Fibroblast of villous mesenchyme (primary cell): ENCODE data around the gene TMEM86B. TPM values are rescaled to one million over a fixed set of nuclear protein-coding genes. Genes with fewer than 3 reads are reported as not detected.

Source experiments
- DNase-seq: peaks from one replicate; pipeline ENCODE4 v3.0.0-alpha.2; 2010; ENCODE audit warnings: low read depth
- H3K4me3 ChIP-seq: 2 replicates; pipeline ENCODE4 v1.5.1; 2011; ENCODE audit warnings: low read depth, mild to moderate bottlenecking, low read length
- total RNA-seq: library from RNA; depleted of rRNA; stranded (reverse); fragments of >200 nt; gene quantifications from 2 replicates; pipeline ENCODE4 v1.2.3, GENCODE V29; 2012
- TF ChIP-seq, protein P1 (sequence below): IDR thresholded peaks from 2 replicates; pipeline ENCODE4 v1.5.1; 2012; ENCODE audit warnings: low read depth, mild to moderate bottlenecking, low read length; ENCODE audit not compliant: insufficient read depth

Gene TMEM86B
- total RNA-seq, 1 donor, result 1.7 TPM

DNA sequence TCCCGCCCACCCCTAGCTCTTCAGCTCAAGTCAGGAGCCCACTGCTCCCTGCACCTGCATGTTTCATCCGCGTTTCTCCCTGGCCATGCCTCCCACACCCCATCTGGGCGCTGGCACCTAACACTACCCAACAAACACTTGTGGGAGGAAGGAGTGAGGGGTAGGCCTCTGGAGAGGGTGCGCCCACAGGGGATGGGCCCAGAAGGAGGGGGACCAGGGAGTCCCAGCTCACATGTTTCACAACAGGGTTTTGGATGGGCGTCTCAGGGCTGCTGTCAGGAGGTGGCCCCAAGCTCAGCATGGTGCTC is 12.1 kb upstream of the TMEM86B start:
- TF ChIP-seq, protein P1, sequence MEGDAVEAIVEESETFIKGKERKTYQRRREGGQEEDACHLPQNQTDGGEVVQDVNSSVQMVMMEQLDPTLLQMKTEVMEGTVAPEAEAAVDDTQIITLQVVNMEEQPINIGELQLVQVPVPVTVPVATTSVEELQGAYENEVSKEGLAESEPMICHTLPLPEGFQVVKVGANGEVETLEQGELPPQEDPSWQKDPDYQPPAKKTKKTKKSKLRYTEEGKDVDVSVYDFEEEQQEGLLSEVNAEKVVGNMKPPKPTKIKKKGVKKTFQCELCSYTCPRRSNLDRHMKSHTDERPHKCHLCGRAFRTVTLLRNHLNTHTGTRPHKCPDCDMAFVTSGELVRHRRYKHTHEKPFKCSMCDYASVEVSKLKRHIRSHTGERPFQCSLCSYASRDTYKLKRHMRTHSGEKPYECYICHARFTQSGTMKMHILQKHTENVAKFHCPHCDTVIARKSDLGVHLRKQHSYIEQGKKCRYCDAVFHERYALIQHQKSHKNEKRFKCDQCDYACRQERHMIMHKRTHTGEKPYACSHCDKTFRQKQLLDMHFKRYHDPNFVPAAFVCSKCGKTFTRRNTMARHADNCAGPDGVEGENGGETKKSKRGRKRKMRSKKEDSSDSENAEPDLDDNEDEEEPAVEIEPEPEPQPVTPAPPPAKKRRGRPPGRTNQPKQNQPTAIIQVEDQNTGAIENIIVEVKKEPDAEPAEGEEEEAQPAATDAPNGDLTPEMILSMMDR, result no peak
- H3K4me3 ChIP-seq, result no peak overlapping the region
- DNase-seq, result no peak

DNA sequence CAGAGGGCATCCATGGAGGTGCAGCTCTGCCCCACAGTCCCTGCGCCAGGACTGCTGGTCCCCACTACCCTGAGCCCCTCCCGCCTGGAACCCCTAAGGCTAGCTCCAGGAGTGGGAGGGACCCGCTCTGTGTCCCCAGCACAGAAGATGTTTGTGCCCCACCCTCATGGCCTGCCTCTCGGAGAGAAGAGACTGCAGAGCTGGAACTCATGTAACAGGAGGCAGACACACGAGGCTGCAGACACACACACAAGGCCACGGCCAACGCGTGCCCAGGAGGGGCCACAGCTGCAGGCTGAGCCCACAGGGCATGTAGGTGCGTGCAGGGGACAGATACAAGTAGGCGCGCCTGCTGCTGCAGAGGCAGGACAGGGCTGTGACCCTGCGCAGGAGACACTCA is 10.4 kb upstream of the TMEM86B start:
- TF ChIP-seq, protein P1, result no peak
- H3K4me3 ChIP-seq, result no peak overlapping the region
- no peak for DNase-seq

DNA sequence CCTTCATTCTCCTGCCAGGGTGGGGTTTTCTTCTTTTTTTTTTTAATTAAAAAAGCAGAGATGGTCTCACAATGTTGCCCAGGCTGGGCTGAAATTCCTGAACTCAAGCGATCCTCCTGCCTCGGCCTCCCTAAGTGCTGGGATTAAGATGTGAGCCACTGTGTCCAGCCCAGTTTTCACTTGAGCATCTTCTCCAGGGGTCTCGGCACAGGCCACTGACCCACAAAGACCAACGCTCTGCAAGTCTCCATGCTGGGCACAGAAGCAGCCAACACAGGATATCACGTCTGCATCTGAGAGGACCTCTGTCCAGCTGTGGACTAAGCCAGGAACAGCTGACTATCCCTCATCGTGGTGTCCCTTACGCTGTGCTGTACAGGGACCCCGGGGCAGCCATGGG is 9.5 kb upstream of the TMEM86B start:
- no peak for DNase-seq
- H3K4me3 ChIP-seq, result no peak overlapping the region
- TF ChIP-seq, protein P1, result no peak

DNA sequence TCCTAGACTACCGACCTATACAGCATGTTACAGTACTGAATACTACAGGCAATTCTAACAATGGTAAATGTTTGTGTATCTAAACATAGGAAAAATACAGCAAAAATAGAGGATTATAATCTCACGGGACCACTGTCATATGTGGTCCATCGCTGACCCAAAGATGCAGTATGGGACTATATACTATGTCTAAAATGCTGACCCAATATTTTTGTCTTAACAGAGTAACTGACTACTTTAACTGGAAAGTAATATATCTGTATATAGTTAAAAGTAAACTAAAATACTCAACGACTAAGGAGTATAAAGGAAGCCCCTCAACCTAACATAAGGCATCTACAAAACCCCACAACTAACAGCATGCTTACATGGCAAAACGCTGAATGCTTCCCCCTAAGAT is 4.4 kb upstream of the TMEM86B start:
- TF ChIP-seq, protein P1, result no peak
- no peak for DNase-seq

DNA sequence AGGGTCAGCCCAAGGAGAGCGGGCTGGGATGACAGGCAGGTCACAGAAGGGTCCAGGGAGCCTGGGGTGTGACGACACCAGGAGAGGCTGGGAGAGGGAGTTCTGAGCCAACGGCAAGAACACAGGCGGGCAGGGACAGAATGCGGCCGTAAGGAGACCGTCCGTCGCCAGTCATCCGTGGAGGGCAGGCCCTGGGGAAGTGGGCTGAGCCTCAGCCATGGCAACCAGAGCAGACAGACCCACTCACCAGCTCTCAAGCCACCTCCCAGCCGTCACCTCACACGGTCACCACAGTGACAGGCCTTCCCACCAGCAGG is 3.7 kb upstream of the TMEM86B start:
- TF ChIP-seq, protein P1, result no peak
- no peak for DNase-seq
- no peak overlapping the region for H3K4me3 ChIP-seq

More for the DNA sequence above, 4.4 kb upstream of the TMEM86B start:
- H3K4me3 ChIP-seq, result no peak overlapping the region

DNA sequence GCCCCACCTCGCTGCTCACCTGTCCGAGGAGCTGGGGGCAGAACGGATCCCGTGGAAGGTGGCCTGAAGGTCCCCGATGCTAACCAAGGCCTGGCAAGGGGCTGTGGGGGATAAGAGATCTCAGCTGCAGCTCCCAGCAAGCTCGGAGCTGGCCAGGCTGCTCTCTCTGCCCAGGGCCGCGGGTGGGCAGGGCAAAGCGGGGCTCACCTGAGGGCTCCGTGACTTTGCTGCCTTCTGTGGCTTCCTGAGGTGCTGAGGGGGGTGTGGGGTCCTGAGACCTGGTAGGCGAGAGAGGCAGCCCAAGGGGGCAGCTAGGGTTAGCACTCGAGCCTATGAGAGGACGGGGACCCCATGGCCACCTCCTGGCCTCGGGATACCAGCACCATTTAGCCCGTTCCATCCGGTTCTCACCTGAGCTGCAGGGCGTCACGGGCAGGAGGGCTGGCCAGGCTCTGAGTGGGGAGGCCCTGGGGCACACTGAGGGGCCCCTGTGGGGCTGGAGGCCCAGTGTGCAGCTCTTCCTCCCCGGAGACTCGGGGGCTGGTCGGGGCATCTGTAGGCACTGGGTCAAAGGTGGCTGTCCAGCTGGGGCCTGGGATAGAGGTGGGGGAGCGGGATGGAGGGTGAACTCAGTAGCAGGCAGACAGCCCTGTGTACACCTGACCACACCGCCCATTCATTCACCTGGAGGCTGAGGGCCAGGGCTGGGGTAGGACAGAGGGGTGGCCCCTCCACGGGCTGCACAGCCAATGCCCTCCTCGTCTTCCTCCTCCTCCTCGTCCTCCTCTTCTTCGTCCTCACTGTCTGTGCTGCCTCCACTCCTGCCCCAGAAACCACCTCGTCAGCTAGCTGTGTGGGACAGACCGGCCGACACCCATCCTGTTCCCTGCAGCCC is 3.1 kb upstream of the TMEM86B start:
- DNase-seq, result no peak
- H3K4me3 ChIP-seq, result no peak overlapping the region
- TF ChIP-seq, protein P1, result no peak

DNA sequence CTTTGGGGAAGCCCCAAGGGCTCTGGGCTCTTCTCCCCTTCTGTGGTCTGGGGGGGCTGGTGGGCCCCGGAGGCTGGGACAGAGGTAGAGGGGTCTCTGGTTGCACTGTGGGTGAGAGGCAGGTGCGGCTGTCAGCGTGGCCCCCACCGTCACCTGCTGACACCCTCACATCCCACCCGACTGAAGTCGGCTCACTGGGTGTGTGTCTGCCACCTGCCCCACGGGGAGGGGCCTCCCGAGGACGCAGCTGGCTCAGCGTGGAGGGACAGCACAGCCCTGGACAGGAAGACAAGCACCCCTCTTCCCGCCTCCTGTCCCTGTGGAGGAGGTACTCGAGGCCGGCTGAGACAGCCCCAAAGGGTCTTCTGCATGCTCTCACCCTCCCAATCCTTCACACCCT is 2.2 kb upstream of the TMEM86B start:
- TF ChIP-seq, protein P1, result no peak
- H3K4me3 ChIP-seq, result no peak overlapping the region
- DNase-seq, result no peak
